ENCODE data around the gene CCDC141.

- TF ChIP-seq CTCF (IDR thresholded peaks at IDR 0.05) (peak in 1 of 4 experiments; percentile 14), POLR2A (IDR thresholded peaks at IDR 0.05) (no peak), POLR2AphosphoS5 (IDR thresholded peaks at IDR 0.05) (no peak), EP300 (IDR thresholded peaks at IDR 0.05) (no peak)
These were observed 29.7 kb downstream of the CCDC141 start for GRCh38 chr2:179020156-179020750.
